NCI-H187 treated with DMSO at 0.1 percent for 48 hours (cell line): Measurements from ENCODE around the gene USP13.
"Not testable (repeated sequence)": the region's sequence is repeated elsewhere in the genome, so short reads cannot be mapped to it uniquely, and the experiment has no call there.

Source experiments
- DNase-seq: peaks from one replicate; lab custom pipeline; 2025; lab: John Stamatoyannopoulos, UW

USP13 gene

DNA sequence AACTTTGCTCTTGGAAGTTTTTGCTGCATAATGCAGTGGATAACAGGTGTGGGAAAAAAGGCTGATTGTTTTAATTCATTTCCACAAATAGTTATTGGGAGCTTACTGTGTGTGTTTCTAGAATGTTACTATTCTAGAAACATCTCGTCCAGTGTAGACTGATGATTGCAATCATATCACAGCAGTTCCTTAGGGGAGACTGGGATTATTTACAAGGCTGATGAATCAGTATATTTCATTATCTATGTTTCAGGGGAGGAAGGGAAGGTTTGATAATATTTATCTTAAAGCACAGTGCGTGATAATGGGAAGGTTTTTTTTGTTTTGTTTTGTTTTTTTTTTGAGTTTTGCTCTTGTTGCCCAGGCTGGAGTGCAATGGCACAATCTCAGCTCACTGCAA is 2.4 kb downstream of the USP13 start:
- no peak for DNase-seq

- DNase-seq: no peak
Measured at GRCh38 chr3:179658606-179659005, 5.8 kb downstream of the USP13 start.

- DNase-seq: no peak
Measured at GRCh38 chr3:179660872-179661271, 8.0 kb downstream of the USP13 start.

GRCh38 chr3:179661777-179662176 is 8.9 kb downstream of the USP13 start:
- no peak for DNase-seq

GRCh38 chr3:179663093-179663492 is 10.3 kb downstream of the USP13 start:
- DNase-seq: no peak

DNA sequence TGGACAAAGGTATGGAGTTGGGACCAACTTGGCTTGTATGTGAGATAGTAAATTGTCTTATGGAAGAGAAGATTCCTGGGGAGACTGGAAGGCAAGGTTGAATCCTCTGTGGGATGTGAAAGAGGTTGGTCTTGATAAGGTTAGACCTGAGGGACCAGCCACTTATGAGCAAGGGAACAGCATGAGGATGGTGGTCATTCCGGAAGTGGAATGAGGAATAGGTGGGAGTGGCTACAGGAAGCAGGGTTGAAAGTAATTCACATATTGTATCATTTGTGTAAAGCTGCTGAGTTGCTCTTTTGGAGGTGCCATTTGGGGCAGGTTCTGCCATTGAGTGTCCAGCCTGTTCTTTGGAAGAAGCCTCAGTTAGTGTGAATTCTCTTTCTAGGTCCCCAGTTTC is 13.2 kb downstream of the USP13 start:
- no peak for DNase-seq

GRCh38 chr3:179666436-179667035 is 13.7 kb downstream of the USP13 start:
- no peak for DNase-seq

DNA sequence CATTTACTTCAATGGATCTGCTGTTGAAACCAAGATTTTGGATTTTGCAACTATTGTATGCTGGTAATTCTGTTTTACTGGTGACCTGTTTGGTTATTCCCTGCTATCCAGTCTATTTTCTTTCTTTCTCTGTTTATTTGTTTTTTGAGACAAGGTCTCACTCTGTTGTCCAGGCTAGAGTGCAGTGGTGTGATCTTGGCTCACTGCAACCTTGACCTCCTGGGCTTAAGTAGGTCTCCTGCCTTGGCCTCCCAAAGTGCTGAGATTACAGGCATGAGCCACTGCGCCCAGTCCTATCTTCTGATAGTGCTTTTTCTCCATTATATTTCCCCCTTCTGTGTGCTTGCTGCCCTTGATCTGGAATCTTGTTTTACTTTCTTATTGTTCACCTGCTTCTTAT is 15.6 kb downstream of the USP13 start:
- DNase-seq: no peak

DNA sequence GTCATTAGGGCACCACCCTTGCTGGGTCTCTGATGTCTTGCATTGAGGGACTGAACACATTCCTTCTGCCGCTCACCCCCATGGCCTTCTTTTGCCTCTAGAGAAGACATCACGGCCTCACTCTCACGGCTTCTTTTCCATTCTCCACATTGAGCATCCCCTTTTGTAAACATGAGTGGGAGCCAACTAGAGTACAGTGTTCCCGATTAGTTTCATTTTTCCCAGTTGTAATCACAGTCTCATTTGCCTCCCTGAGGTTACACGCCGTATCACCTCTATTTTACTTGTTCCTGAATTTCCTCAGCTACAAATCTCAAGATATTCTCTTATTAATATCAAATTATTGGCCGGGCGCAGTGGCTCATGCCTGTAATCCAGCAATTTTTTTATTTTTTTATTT is 17.5 kb downstream of the USP13 start:
- DNase-seq: no peak

- no peak for DNase-seq
Measured at GRCh38 chr3:179671309-179671708, 18.5 kb downstream of the USP13 start.

DNA sequence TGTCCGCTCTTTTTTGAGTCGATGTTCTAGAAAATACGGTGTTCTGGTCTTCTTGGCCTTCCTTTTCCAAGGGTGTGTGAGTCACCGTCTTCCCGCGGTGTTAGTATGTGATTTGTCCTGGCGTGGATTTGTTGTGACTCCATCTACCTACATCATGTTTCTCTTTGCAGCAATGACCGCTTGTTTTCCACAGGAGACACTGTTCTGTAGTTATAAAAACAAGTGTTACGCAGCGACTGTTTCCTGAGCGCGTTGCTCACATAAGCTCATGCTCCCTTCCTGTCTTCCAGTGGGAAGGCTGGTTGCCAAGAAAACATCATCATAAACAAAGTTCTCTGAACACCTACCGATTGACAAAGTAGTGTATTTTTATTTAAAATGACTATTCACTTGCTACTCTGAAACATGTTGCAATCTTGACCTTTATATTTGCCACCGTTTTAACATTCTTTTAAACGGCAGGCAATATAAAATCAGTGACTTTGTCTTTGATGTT is 19.0 kb downstream of the USP13 start:
- DNase-seq: no peak

DNA sequence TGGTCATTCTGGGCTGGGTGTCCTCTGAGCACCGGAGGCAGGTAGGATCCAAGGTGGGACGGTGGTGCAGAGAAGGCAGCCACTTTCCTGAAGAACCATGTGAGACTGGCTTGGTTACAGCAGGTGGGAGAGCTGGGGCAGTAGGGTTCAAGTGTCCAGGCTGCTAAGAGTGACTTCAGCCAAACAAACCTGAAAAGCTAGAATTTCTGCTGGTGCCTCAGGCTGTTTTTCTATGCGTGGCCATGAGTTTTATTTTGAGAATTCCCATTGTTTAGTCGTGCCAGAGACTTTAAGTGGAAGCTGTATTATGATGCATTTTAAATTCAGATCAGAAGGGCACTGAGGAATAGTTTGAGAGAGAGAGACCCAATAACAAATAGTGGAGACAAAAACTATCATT is 20.1 kb downstream of the USP13 start:
- no peak for DNase-seq

DNA sequence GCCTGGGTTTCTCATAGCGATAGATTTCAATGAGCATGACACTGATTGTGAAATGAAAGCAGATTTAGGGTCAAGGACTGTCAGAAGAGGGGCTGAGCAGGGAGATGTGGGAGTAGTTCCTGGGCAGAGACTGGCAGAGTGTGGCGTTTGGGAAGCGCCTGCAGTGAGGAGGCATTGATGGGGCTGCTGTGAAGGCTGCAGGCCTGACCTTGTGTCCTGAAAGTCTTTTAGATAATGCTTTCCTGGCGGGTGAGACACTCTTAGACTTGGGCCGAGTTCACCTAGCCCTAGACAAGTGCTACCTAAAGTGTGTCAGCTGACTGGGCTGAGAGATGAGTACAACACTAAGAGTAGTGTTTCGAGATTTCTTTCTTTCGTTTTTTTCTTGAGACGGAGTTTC is 20.7 kb downstream of the USP13 start:
- no peak for DNase-seq

DNA sequence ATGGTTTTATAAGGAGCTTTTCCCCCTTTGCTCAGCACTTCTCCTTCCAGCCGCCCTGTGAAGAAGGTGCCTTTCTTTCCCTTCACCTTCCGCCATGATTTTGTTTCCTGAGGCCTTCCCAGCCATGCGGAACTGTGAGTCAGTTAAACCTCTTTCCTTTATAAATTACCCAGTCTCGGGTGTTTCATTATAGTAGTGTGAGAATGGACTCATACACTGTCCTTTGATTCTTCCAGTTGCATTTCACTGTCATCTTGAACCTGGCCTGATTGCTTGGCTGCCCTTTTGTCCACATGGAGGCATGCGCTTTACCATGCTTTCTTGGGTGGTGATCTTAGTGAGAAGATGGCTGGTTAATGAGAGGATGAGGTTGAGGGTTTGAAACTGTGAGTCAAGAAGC is 23.2 kb downstream of the USP13 start:
- no peak for DNase-seq

DNA sequence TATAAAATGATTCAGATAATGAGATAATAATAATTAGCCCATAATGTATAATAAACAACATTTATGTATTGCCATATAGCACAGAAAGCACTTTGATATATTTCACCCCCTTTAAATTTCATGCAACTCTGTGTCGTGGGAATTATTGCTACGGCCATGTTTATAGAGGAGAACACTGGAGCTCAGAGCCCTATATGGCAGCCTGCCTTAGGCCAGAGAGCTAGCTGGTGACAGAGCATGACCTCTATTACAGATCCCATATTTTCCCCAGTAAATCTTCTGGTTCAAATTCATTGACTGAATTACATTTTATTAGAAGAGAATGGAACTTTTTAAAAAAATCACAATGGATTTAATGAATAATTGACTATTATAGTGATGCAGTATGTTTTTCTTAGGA is 25.0 kb downstream of the USP13 start:
- DNase-seq: no peak

DNA sequence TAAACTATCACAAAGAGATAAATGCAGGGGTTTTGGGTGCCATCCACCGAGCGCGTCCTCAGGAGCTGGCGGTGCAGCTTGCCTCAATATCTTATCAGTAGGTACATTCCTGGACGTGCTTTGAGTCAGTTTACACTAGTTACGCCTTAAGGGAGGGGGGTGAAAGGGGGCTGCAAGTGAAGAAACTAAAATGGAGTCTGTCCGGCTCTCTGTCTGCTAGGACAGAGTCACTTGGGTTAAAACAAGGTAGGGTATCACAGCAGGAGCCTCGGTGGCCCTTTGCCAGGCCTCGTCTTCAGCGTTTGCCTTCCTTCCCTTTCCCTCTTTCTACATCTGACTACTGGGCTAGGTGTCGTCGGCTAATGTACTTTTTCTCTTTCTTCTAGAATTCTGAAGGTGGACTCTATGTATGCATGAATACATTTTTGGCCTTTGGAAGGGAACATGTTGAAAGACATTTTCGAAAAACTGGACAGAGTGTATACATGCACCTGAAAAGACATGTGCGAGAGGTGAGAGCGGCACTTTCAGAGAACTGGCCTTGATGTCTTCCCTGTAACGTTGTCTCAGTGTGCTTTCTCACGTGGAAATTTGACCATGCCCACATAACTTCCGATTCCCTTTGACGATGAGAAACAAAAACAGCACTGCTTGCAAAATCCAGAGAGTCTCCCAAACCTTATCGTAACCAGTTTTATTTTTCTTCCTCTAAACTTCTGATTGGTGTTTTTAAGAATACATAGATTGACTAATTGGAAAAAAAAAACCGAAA is 28.8 kb downstream of the USP13 start:
- no peak for DNase-seq

DNA sequence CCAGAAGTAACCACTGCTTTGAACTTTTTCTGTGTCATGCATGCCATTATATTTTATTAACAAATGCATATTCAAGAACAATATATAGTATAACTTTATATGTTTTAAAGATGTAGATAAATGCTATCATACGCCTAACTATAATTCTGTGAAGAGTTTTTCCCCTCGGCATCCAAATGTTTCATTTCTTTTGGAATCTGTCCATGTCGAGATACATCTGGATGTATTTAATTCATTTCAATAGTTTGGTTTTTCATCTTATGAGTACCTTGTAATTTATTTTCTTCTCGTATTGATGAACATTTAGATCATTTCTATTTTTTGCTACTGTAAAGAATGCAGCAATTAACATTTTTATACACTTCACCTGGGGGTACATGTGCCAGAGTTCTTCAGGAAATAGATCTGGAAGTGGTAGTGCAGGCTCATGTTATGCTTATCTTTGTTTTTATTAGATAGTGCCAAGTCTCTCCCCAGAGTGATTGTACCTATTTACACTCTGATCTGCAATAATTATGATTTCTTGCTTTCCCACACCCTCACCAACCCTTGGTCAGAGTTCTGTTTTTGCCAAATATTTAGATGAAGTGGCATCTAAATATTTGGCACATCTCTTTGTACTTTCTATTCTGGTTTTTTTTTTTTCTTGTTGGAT is 29.7 kb downstream of the USP13 start:
- DNase-seq: no peak

- DNase-seq: not testable (repeated sequence)
Measured at GRCh38 chr3:179683286-179683685, 30.4 kb downstream of the USP13 start.

GRCh38 chr3:179687967-179688535 is 35.2 kb downstream of the USP13 start:
- DNase-seq: no peak

DNA sequence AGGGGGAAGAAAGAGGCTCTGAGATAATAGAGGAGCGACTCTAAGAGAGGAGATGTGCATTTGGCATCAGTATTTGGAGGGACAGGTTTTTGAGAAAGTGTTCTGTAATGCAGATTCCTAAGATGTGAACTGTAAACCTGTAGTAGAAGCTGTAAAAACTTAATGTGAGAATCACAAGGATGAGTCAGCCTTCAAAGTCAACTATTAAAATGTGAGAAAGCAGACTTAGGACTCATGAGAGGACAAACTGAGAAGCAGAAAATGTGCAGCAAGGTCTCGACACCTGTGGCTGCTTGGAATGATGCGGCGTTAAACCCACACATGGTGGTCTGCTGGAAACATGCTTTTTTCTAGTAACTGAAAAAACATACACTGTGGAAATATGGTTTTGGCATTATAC is 36.0 kb downstream of the USP13 start:
- no peak for DNase-seq

DNA sequence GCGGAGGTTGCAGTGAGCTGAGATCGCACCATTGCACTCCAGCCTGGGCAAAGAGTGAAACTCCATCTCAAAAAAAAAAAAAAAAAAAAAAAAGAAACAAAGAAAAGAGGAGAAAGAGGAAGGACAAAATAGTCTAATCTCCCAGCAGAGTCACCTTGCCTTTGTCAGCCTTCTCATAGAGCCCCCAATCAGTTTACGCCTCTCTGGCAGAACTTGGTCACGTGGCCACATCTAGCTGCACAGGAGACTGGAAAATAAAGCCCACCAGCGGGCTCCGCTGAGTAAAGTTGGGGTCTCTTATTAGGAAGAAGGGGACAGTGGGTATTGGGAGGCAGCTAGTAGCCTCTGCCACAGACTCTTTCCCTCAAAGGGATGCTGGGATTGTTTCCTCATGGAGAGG is 41.9 kb downstream of the USP13 start:
- no peak for DNase-seq

DNA sequence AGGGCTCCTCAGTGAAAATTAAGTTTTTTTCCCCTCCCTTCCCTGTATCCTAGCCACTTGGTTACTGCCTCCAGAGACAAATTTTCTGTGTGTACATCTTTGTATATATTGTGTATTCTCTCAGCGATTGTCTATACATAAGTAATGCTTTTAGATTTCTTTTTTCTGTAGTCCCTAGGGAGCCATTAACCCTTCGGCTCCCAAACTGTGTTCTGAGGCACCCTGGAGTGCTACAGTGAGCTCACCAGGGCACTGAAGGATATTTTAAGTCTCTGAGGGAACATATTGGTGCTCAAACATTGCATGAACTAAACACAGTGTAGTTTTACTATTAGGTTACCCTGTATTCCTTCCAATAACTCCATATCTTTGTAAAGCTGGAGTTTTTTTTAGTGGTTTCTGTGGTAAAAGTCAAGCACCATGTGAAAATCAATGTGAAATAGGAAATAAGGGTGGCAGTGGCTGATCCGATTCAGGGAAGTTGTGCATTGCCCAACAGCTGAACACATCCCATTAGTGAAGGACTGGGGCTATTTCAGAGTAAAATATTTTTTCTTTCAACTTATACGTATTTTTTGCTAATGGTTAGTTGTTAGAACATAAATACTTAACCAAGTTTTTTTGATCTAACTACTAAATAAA is 43.0 kb downstream of the USP13 start:
- DNase-seq: no peak
